ENCODE measurements around the gene OCA2. TPM values are rescaled to one million over a fixed set of nuclear protein-coding genes. Genes with fewer than 3 reads are reported as not detected.

The OCA2 gene
- total and polyA plus RNA-seq, 2 of the 8 experiments (the other 6 are each of a cell fraction or from before 2014, with no cell fraction given): 0.20 TPM

DNA sequence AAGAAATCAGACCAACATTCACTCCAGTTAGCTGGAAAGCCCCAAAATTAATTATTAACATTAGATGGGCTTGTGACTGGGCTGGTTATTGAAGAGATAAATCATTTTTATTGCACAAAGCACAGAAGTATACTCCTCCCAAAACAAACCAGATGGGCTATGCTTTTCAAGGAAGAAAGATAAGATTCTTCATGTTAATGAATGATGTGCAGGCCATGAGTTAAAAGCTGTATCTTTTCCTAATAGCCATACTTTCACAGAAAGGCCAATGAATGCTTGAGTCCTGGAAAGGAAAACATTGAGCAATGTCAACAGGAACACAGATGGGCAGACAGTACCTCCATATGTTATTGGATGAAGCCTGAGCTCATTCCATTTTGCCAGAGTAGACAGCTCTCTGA, 55.4 kb downstream of the OCA2 start:
- H4K8ac ChIP-seq (ENCODE audit: extremely low read depth, insufficient read depth, low read length): no peak overlapping the region
- CTCF ChIA-PET (ENCODE audit: partially characterized antibody): interaction anchor here (1.0 to 1.6 kb wide), 2 partner anchors 22 to 83 kb away, joined by 3 to 6 read pairs; no protein-coding TSS in a partner anchor
- DNase-seq (ENCODE audit: low read depth in 1 of 2, low spot score in 2 of 2) (no peak), FAIRE-seq (no peak)
- no peak overlapping the region for H3K23ac ChIP-seq (ENCODE audit: insufficient read length)
- H2AFZ ChIP-seq (ENCODE audit: low read length): no peak overlapping the region; the same call in 1 of the 2 replicates
- H3K9me3 ChIP-seq (ENCODE audit: insufficient read depth in 2 of 2, low read depth in 1 of 2, low read length in 1 of 2): 0 out of 4 replicates have a peak, but pooled peaks cover 0 to under 1% of the 10 kb centered on the region in 2 experiments
- H2BK20ac ChIP-seq (ENCODE audit: low read length): no peak overlapping the region
- H4K20me1 ChIP-seq (replicated peaks in 1 of 2; ENCODE audit: control insufficient read depth in 1 of 2, insufficient read depth in 2 of 2, low read length in 2 of 2): no peaks in the 10 kb centered on the region
- H2BK5ac ChIP-seq (ENCODE audit: low read depth, low read length): no peak overlapping the region
- H2BK120ac ChIP-seq (replicated peaks; ENCODE audit: low read depth, low read length): no peak overlapping the region
- H3K4me1 ChIP-seq (replicated peaks in 1 of 4; ENCODE audit: control insufficient read depth in 3 of 4, insufficient read depth in 4 of 4, low read length in 3 of 4): no peaks in the 10 kb centered on the region
- H3K18ac ChIP-seq (ENCODE audit: extremely low read depth, low read length): no peak overlapping the region
- no peaks in the 10 kb centered on the region for H3K27me3 ChIP-seq (replicated peaks in 1 of 4; ENCODE audit: control insufficient read depth in 3 of 4, extremely low read depth in 1 of 4, insufficient read depth in 3 of 4, low read length in 3 of 4)
- H3K4ac ChIP-seq (replicated peaks; ENCODE audit: insufficient read length, low read depth, low read length): no peak overlapping the region
- no peak overlapping the region for H3K4me2 ChIP-seq (ENCODE audit: insufficient read depth in 1 of 2, low read depth in 2 of 2, low read length in 2 of 2)
- no peak overlapping the region for H2BK15ac ChIP-seq (ENCODE audit: low read length)
- H3K27ac ChIP-seq (ENCODE audit: low read depth, low read length): no peak overlapping the region
- H3K4me3 ChIP-seq (ENCODE audit: extremely low read depth in 1 of 4, insufficient read depth in 2 of 4, low read depth in 3 of 4, low read length in 4 of 4): no peak overlapping the region
- H3K9ac ChIP-seq (replicated peaks in 1 of 4; ENCODE audit: extremely low read depth in 1 of 4, low read depth in 3 of 4, low read length in 3 of 4): no peak overlapping the region
- H3K14ac ChIP-seq (ENCODE audit: insufficient read length): no peak overlapping the region
- H3K79me1 ChIP-seq (ENCODE audit: low read depth, low read length): no peaks in the 10 kb centered on the region
- no peak overlapping the region for H4K91ac ChIP-seq (replicated peaks; ENCODE audit: insufficient read length, low read length)
- H3K23me2 ChIP-seq (ENCODE audit: low read depth, low read length): no peaks in the 10 kb centered on the region
- no peak overlapping the region for H2AK5ac ChIP-seq (ENCODE audit: low read depth, low read length)
- H4K5ac ChIP-seq (ENCODE audit: insufficient read length, low read depth, low read length): no peak overlapping the region
- no peak overlapping the region for H2BK12ac ChIP-seq (ENCODE audit: low read depth, low read length)
- H3K79me2 ChIP-seq (ENCODE audit: control insufficient read depth in 1 of 2, insufficient read depth in 2 of 2, low read length in 2 of 2): no peaks in the 10 kb centered on the region
- POLR2A ChIA-PET (ENCODE audit: partially characterized antibody): no interaction called here
- no peaks in the 10 kb centered on the region for H3K36me3 ChIP-seq (ENCODE audit: control insufficient read depth in 2 of 4, insufficient read depth in 4 of 4, low read length in 3 of 4)
- H3K56ac ChIP-seq (replicated peaks; ENCODE audit: insufficient read length, low read depth, low read length): no peak overlapping the region
- TF ChIP-seq KDM4A (IDR thresholded peaks at IDR 0.05; ENCODE audit: low read depth, low read length, severe bottlenecking) (no peak), CHD1 (IDR thresholded peaks at IDR 0.05; ENCODE audit: low read depth, low read length) (no peak), CTBP2 (IDR thresholded peaks at IDR 0.05; ENCODE audit: borderline replicate concordance, insufficient read depth, insufficient read length, low read length) (no peak), RAD21 (IDR thresholded peaks at IDR 0.05 in 1 of 2, conservative IDR thresholded peaks at IDR 0.05 in 1 of 2; ENCODE audit: low read depth in 2 of 2, low read length in 2 of 2) (no peak), JUN (IDR thresholded peaks at IDR 0.05; ENCODE audit: low read depth, low read length) (no peak), YY1 (IDR thresholded peaks at IDR 0.05; ENCODE audit: low read depth, low read length) (no peak), CBX5 (IDR thresholded peaks at IDR 0.05; ENCODE audit: low read depth, low read length) (no peak)

All from H1 (cell line).